HG03432 (cell line): ENCODE measurements around the gene SPINK7.
A peak's percentile ranks its signal among the peaks of the same experiment; 100 is the strongest.
"Not testable (repeated sequence)": the region's sequence is repeated elsewhere in the genome, so short reads cannot be mapped to it uniquely, and the experiment has no call there.

Experiments used
- ATAC-seq: cut with Tn5 transposase; IDR thresholded peaks from one replicate; pipeline ENCODE4 v1.9.1; 2021; ENCODE audit warnings: mild to moderate bottlenecking, moderate library complexity; ENCODE audit not compliant: unreplicated experiment

SPINK7 gene

DNA sequence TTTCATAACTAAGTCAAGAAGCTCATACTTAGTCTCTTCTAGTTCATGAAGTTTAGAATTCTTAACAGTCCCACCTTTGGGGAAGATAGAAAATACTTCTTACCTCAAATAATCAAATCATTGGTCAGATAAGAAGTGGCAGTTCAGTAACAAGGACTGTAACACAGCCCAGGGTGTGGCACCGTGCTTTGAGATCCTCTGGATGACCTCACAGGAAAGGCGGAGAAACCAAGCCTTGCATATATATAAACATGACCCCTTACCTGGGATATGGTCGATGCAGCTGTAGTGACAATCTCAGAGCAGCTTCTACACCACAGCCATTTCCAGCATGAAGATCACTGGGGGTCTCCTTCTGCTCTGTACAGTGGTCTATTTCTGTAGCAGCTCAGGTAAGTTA, at the start of gene SPINK7:
SPINK7 (plus strand) TSS at position 271 of the 400 bp plus-strand sequence; CDS start at position 332, 61 bp downstream.
- ATAC-seq, result no peak

DNA sequence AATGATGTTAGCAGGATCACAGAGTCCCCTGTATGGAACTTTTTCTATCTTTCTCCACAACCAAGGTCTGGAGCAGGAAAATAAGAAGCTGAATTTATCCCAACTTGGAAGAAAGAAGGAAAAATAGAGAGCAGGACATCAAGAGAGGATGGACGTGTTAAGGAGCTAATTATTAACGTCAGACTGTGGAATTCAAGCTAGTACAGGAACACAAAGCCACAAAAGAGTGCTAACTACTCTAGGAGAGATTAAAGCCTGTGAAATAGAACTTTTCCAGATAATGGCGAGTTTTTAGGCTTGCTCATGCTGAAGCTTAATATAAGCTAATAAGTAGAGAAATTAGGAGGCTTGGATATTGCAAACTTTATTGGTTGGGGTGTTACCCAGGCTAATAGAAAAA, 44.3 kb upstream of the SPINK7 start:
- no peak for ATAC-seq

DNA sequence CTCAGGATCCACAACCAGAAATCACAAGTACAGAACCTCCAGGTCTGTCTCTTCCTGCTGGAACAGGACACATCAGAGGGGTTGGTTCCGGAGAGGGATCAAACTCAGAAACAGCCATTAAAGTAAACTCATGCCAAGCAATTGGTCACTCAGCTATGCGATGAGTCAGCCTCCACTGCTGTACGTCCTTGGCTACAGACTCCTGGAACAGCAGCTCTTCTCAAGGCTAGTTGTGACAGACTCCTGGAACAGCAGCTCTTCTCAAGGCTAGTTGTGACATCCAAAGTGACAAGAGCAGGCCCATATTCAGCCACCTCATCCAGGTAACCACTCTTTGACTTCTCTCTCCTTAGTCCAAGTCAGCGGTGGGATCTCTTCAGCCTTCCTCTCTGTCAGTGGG, 43.7 kb upstream of the SPINK7 start, which contains the start of gene SPINK13:
SPINK13 (plus strand) TSS at position 229 of the 400 bp plus-strand sequence. CDS start 1,279 bp downstream, outside the sequence.
- ATAC-seq, result no peak

DNA sequence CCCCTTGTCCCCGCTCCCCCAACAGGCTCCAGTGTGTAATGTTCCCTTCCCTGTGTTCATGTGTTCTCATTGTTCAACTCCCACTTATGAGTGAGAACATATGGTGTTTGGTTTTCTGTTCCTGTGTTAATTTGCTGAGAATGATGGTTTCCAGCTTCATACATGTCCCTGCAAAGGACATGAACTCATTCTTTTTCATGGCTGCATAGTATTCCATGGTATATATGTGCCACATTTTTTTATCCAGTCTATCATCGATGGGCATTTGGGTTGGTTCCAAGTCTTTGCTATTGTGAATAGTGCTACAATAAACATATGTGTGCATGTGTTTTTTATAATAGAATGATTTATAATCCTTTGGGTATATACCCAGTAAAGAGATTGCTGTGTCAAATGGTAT, 37.1 kb upstream of the SPINK7 start:
- not testable (repeated sequence) for ATAC-seq

DNA sequence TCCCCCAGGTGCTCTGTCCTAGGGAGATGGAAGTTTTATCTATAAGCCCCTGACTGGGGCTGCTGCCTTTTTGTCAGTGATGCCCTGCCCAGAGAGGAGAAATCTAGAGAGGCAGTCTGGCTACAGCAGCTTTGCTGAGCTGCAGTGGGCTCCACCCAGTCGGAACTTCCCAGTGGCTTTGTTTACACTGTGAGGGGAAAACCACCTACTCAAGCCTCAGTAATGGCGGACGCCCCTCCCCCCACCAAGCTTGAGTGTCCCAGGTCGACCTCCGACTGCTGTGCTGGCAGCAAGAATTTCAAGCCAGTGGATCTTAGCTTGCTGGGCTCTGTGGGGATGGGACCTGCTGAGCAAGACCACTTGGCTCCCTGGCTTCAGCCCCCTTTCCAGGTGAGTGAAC, 31.3 kb upstream of the SPINK7 start:
- ATAC-seq, result peak; percentile 8

DNA sequence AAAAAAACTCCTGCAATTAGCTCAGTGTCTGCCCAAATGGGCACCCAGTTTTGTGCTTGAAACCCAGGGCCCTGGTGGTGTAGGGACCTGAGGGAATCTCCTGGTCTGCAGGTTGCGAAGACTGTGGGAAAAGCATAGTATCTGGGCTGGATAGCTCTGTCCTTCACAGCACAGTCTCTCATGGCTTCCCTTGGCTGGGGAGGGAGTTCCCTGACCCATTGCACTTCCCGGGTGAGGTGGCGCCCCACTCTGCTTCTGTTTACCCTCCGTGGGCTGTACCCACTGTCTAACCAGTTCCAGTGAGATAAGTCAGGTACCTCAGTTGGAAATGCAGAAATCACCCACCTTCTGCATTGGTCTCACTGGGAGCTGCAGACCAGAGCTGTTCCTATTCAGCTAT, 30.9 kb upstream of the SPINK7 start:
- ATAC-seq, result peak; percentile 69

DNA sequence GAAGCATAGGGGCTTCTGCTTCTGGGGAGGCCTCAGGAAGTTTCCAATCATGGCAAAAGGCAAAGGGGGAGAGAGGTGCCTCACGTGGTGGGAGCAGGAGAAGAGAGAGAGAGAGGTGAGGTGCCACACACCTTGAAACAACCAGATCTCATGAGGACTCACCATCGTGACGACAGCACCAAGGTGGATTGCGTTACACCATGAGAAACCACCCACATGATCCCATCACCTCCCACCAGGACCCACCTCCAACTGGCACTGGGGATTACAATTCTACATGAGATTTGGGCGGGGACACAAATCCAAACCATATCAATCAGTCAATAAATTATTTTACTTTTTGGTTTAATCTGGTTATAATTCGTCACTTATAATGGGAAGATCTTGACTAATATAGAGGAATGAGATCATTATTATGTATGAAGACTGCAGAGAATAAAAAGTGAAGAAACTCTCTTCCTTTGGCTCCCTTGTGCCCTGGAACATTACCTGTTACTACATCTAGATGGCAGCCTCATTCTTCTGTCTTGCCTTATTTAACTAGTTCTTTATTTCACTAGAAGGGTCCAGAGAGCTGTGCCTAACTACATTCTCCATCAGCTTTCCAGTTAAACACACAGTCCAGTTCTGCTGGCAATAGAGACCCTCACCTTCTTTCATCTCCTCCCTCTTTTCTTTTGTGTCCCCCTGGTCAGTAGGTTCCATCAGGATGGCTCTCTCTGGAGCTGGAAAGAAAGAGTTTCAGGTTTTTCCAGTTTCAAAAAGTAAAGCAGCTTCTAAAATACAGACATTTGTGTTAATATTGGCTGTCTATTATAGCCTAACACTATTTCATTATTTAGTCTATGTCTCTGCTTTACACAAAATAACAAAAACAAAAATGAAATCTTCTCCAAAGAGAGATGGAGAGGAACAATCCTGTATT, 21.7 kb upstream of the SPINK7 start:
- peak; percentile 67 for ATAC-seq

DNA sequence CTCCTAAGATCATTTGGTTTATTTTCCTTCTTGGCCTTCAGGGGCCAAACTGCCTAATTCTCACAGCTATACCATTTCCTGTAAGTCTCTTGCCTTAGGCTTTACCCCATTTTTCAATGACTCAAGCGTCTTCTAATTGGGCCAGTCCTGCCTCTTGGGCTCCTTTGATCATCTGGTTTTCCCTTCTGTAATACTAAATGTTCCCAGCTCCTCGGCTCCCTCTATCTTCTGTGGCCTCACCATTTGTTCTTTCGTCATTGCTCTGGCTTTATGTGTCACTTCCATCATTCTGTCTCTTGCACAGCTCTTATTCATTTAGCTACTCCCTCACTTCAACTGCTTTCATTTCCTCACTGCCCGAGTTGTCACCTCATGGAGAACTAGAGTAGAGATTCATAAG, 14.5 kb upstream of the SPINK7 start:
- no peak for ATAC-seq

DNA sequence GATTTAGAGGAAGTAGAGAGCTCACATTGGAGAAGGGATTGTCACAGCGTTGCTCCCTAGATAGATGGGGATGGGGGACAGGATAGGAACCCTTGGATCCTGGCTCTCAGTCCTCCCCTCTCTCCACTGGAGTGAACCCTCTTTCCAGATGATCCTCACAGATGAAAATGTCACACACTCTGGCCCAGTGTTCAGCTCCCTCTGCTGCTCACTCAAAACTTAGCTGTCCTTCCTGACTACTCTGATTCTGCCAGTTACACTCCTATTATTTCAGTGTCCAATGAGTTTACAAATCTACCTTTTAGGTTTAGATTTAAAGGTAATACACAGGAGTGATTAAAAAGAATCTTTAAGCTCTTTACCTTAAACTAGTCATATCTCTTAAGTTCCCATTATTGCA, 5.8 kb upstream of the SPINK7 start:
- ATAC-seq, result no peak

DNA sequence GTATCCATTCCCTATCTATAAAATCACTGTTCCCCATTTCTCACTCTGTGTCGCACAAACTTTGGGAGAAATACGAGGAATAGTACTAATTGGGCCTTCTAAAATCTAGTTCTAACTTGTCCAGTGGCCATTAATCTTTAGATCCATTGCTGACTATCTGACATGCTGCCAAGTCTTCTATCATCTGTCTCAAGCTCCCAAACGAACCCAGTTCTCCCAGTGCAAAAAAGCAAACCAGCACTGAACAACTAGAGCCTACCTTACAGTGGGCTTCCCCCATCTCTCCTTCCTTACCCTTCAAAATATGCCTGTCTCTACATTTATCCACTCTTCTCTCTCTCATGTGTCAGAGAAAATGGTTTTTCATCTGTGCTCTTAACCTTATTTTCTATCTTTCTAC, 3.2 kb upstream of the SPINK7 start:
- no peak for ATAC-seq

DNA sequence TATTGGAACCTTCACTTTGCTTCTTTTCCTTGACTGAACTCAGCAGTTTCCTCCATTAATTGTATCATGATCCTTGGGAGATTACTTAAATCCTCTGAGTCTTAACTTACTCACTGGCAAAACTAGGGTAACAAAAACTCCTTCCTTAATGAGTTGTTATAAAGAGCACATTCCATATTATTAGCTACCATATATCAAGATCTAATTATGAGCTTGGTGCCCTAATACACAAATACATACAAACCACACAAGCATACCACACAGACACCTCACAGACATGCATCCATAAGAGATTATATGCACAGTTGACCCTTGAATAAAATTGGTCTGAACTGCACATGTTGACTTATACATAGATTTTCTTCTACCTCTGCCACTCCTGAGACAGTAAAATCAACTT, 2.5 kb upstream of the SPINK7 start:
- ATAC-seq, result no peak

DNA sequence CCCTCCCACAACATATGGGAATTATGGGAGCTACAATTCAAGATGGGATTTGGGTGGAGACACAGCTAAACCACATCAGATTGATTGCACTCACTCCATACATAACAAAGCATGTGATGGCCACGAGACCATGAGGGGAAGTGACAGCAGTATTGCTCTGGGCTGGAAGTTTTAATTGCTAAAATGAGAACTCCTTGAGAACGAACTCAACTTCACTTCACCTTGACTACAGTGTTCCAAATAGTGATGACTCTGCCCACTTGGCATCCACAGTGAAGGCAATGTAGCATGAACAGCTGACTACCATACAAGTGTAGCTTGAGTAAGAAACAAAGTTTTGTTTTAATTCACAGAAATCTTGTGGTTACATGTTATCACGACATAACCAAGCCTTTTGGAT, 739 bp upstream of the SPINK7 start:
- no peak for ATAC-seq

DNA sequence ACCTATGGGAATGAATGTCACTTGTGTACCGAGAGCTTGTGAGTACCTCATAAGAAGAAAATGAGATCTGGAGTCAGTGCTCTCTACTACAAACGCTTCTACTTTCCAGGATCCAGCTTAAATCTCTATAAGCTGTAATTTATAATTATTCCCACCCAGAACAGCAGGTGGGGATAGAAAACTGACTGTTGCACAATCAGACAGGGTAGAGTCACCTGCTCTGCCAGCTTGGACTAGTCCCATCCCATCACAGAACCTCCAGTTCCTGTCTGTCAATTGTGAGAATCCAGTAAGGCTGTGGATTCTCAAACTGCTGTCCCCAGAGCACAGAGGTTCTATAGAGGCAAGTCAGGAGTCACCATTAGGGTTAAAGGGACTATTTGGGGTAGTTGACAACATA, 2.0 kb downstream of the SPINK7 start:
- ATAC-seq, result no peak

DNA sequence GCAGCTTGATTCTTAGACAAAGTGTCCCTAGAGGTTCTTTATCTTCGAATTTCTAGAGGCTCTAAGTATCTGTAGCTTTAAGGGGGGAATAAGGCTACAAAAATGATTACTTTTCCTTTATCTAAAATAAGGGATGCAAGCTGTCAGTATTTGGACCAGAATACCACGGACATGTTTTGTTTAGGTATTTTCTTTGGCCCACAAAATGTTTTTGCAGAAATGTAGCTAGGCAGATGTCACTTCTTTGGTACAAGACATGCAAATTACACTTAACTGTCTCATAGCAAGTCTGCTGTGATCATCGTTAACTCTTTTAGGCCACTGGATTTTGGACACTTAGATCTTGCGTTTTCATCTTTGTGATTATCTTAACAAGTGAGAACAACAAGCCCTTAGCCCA, 2.5 kb downstream of the SPINK7 start:
- ATAC-seq, result no peak

DNA sequence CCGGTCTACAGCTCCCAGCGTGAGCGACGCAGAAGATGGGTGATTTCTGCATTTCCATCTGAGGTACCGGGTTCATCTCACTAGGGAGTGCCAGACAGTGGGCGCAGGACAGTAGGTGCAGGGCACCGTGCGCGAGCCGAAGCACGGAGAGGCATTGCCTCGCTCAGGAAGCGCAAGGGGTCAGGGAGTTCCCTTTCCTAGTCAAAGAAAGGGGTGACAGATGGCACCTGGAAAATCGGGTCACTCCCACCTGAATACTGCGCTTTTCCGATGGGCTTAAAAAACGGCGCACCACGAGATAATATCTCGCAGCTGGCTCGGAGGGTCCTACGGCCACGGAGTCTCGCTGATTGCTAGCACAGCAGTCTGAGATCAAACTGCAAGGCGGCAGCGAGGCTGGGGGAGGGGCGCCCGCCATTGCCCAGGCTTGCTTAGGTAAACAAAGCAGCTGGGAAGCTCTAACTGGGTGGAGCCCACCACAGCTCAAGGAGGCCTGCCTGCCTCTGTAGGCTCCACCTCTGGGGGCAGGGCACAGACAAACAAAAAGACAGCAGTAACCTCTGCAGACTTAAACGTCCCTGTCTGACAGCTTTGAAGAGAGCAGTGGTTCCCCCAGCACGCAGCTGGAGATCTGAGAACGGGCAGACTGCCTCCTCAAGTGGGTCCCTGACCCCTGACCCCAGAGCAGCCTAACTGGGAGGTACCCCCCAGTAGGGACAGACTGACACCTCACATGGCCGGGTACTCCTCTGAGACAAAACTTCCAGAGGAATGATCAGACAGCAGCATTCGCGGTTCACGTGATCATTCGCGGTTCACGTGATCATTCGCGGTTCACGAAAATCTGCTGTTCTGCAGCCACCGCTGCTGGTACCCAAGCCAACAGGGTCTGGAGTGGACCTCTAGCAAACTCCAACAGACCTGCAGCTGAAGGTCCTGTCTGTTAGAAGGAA, 8.1 kb downstream of the SPINK7 start:
- not testable (repeated sequence) for ATAC-seq

DNA sequence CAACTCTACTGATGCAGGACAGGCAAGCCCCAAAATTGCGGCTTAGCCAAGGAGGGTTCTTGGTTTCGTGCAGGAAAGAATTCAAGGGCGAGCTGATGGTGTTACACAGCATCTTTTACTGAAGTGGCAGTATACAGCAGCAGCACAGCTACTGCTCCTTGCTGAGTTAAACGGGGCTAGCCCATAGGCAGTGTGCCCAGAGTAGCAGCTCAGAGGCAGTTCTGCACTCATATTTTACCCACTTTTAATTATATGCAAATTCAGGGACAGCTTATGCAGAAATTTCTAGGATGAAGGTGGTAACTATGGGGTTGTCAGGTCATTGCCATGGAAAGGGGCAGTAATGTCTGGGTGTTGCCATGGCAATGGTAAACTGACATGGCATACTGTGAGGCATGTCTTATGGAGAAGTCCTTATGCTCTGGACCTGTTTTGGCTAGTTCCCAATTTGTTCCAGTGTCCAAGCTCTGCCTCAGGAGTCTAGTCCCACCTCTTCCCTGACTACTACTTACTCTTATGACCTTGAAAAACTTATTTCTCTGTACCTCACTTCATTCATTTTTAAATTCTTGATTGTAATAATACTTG, 21.1 kb downstream of the SPINK7 start:
- ATAC-seq, result no peak

DNA sequence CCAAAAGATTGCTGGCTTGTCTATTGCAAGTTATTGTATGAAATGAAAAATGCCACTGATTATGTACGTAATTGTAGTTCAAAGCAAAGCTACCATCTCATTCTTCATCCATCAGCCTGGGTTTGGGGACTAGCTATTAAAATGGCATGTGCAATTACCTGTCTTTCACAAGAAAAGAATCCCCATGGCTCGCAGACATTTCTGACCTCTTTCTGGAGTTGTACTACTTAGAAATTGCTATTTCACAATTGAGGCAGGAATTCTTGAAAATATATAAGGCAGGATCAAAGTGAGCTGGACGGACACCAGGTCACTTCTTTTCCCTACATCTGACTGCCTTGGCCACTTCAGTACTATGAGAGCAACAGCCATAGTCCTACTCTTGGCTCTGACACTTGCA, 23.0 kb downstream of the SPINK7 start, which contains the start of gene SPINK9:
SPINK9 (plus strand) TSS at position 301 of the 400 bp plus-strand sequence; CDS start at position 356, 55 bp downstream.
- ATAC-seq, result no peak

DNA sequence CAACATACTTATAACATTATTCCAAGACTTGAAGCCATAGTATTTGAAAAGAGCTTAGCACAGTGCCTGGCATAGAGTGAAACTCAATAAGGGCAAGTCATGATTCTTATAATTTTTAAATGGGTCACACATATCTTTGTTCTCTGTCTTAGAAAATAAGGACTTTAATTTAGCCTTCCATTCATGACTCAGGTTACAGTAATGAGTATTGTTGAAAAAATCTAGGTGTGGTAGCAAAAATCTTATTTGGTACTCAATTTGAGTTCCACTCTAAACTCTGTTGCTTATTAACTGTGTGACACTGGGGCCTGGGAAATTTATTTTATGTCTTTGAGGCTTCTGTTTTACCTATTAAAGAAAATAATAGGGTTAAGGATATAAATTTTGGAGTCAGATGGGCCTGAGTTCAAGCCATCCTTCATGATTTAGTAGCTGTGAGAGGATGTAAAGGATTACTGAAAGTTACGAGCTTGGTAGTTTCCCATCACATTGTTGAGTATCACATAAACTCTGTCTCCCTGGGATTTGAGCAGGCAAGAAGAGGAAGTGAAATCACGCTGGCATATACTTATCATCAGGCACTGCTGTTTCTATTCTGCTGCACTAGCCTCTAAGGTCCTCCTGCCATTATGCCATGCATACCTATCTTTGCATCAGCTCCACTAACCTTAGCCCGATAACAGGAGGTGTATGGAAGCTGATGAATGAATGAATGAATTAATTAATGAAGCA, 24.6 kb downstream of the SPINK7 start:
- peak; percentile 95 for ATAC-seq

DNA sequence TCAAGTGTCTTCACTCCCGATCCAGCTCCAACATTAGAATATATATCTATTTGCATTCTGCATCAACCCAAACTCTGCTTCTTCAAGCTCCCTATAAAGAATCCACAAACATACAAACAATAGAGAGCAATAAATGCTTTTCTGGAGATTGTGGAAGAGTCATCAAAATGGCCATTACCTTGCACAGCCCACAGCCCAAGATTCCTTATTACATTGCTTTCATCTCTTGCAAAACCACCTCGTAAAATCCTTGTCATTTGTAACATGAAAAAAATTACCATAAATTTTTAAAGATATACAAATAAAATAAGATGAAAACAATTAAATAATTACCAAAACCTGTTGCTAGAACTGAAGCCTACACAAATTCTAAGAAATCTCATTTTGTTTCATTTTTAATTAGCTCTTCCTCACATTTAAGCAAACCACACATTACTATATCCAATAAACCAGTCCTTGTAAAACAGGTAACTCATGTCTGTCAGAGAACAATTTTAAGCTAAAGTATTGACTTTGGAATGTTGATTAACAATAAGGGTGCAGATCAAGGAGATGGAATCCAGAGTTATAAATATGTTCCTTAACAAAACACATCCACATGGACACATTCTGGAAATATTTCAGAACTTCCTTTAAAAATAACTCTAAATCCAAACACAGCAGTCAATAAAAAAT, 30.3 kb downstream of the SPINK7 start:
- no peak for ATAC-seq

DNA sequence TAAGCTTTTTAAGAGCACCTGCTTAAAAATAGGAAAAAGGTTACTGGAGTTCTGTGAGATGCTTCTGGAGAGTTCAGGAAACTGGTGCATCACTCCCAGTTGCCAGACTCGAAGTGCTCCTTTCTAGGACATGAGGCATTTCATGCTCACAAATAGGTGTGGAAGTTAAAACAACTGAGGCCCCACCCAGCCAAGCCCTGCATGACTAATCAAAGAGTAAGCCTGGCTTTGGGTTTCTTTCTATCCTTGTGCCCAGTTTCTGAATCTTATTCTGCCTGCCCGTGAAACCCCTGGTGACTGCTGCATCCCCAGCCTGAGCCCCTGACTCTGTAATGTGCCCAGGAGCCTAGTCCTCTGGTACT, 30.8 kb downstream of the SPINK7 start:
- no peak for ATAC-seq
